Non-pigmented ciliary epithelial cell (primary cell): Measurements from ENCODE around the gene SMIM41.
"Not testable (repeated sequence)": the region's sequence is repeated elsewhere in the genome, so short reads cannot be mapped to it uniquely, and the experiment has no call there.

Experiments used
- DNase-seq: peaks from one replicate; pipeline ENCODE4 v3.0.0-alpha.2; 2010; ENCODE audit warnings: low read depth

SMIM41 gene

GRCh38 chr12:52085682-52086180 is 6.2 kb downstream of the SMIM41 start:
- no peak for DNase-seq

- DNase-seq = no peak
These were observed 6.9 kb downstream of the SMIM41 start for GRCh38 chr12:52086366-52086765.

- DNase-seq = no peak
These were observed 7.7 kb downstream of the SMIM41 start for GRCh38 chr12:52086944-52087835.

- DNase-seq = no peak
These were observed 8.7 kb downstream of the SMIM41 start for GRCh38 chr12:52087961-52088820.

GRCh38 chr12:52089491-52089890 is 10.0 kb downstream of the SMIM41 start:
- DNase-seq = no peak

GRCh38 chr12:52090291-52090690 is 10.8 kb downstream of the SMIM41 start:
- no peak for DNase-seq

GRCh38 chr12:52091061-52091460 is 11.6 kb downstream of the SMIM41 start:
- DNase-seq = no peak

GRCh38 chr12:52091869-52092268 is 12.4 kb downstream of the SMIM41 start:
- DNase-seq = no peak

- DNase-seq = no peak
These were observed 13.8 kb downstream of the SMIM41 start for GRCh38 chr12:52093346-52093745.

GRCh38 chr12:52096332-52097044 is 17.0 kb downstream of the SMIM41 start:
- no peak for DNase-seq

- no peak for DNase-seq
These were observed 17.7 kb downstream of the SMIM41 start for GRCh38 chr12:52097045-52097666.

- DNase-seq = not testable (repeated sequence)
These were observed 25.1 kb downstream of the SMIM41 start for GRCh38 chr12:52104431-52105089.

- not testable (repeated sequence) for DNase-seq
These were observed 37.0 kb downstream of the SMIM41 start for GRCh38 chr12:52116222-52117125.

GRCh38 chr12:52117806-52118475 is 38.4 kb downstream of the SMIM41 start:
- DNase-seq = not testable (repeated sequence)

GRCh38 chr12:52119398-52120254 is 40.1 kb downstream of the SMIM41 start:
- no peak for DNase-seq

GRCh38 chr12:52120951-52121823 is 41.7 kb downstream of the SMIM41 start:
- DNase-seq = no peak

- no peak for DNase-seq
These were observed 42.5 kb downstream of the SMIM41 start for GRCh38 chr12:52121824-52122539.
